H9 (cell line): ENCODE measurements around the gene MCM3AP. TPM values are rescaled to one million over a fixed set of nuclear protein-coding genes. Genes with fewer than 3 reads are reported as not detected.

ENCODE experiments used
- DNase-seq: peaks from one replicate; pipeline ENCODE4 v3.0.0-alpha.2; 2017
- H2AFZ ChIP-seq: one replicate; pipeline ENCODE4 v1.6.1; 2013; ENCODE audit warnings: mild to moderate bottlenecking, low read length, control low read depth, moderate library complexity
- H2AK5ac ChIP-seq: 2 replicates; pipeline ENCODE4 v1.6.1; 2013; ENCODE audit warnings: low read length, control low read depth, mixed read lengths; ENCODE audit not compliant: insufficient read length
- H2BK120ac ChIP-seq: one replicate; pipeline ENCODE4 v1.6.1; 2013; ENCODE audit warnings: low read depth, mild to moderate bottlenecking, low read length, control low read depth, inconsistent platforms; ENCODE audit not compliant: poor library complexity, severe bottlenecking
- H2BK12ac ChIP-seq: 2 replicates; pipeline ENCODE4 v1.6.1; 2013; ENCODE audit warnings: low read length, control low read depth, mixed read lengths, low read depth; ENCODE audit not compliant: insufficient read length
- H2BK15ac ChIP-seq: 2 replicates; pipeline ENCODE4 v1.6.1; 2013; ENCODE audit warnings: low read depth, low read length, control low read depth
- H2BK20ac ChIP-seq: one replicate; pipeline ENCODE4 v1.6.1; 2013; ENCODE audit warnings: low read depth, mild to moderate bottlenecking, low read length, control low read depth, inconsistent platforms; ENCODE audit not compliant: poor library complexity, severe bottlenecking
- H2BK5ac ChIP-seq: 2 replicates; pipeline ENCODE4 v1.6.1; 2013; ENCODE audit warnings: low read length, control low read depth, mixed read lengths; ENCODE audit not compliant: insufficient read length
- H3K14ac ChIP-seq: 2 replicates; pipeline ENCODE4 v1.6.1; 2013; ENCODE audit warnings: low read length, control low read depth; ENCODE audit not compliant: insufficient read depth
- H3K18ac ChIP-seq: 2 replicates; pipeline ENCODE4 v1.6.1; 2013; ENCODE audit warnings: low read depth, mild to moderate bottlenecking, mixed read lengths, low read length, control low read depth; ENCODE audit not compliant: insufficient read length
- H3K23ac ChIP-seq: 2 replicates; pipeline ENCODE4 v1.6.1; 2013; ENCODE audit warnings: low read length, control low read depth, mixed read lengths, low read depth; ENCODE audit not compliant: insufficient read length
- H3K23me2 ChIP-seq: 2 replicates; pipeline ENCODE4 v1.6.1; 2013; ENCODE audit warnings: low read depth, mild to moderate bottlenecking, mixed read lengths, low read length, control low read depth; ENCODE audit not compliant: insufficient read length, poor library complexity, severe bottlenecking
- H3K27ac ChIP-seq: 2 replicates; pipeline ENCODE4 v1.5.1; 2013; ENCODE audit warnings: low read length, control low read depth, mixed read lengths, low read depth; ENCODE audit not compliant: insufficient read length
- H3K27me3 ChIP-seq: 2 replicates; pipeline ENCODE4 v1.6.1; 2013; ENCODE audit warnings: low read length, control low read depth, inconsistent platforms; ENCODE audit not compliant: insufficient read depth
- H3K4ac ChIP-seq: 2 replicates; pipeline ENCODE4 v1.6.1; 2013; ENCODE audit warnings: low read depth, mild to moderate bottlenecking, control low read depth, inconsistent platforms, low read length, moderate library complexity
- H3K4me1 ChIP-seq: 2 replicates; pipeline ENCODE4 v1.6.1; 2013; ENCODE audit warnings: low read length, control low read depth, inconsistent platforms; ENCODE audit not compliant: insufficient read depth
- H3K4me2 ChIP-seq: 2 replicates; pipeline ENCODE4 v1.6.1; 2013; ENCODE audit warnings: low read length, control low read depth, mixed read lengths; ENCODE audit not compliant: insufficient read length, insufficient read depth
- H3K56ac ChIP-seq: 2 replicates; pipeline ENCODE4 v1.6.1; 2013; ENCODE audit warnings: low read depth, mild to moderate bottlenecking, mixed read lengths, low read length, control low read depth; ENCODE audit not compliant: insufficient read length
- H3K79me1 ChIP-seq: 2 replicates; pipeline ENCODE4 v1.6.1; 2013; ENCODE audit warnings: low read depth, mild to moderate bottlenecking, moderate library complexity, low read length, control low read depth, inconsistent platforms; ENCODE audit not compliant: insufficient read depth, poor library complexity, severe bottlenecking
- H3K79me2 ChIP-seq: 2 replicates; pipeline ENCODE4 v1.6.1; 2013; ENCODE audit warnings: low read length, control low read depth, inconsistent platforms; ENCODE audit not compliant: insufficient read depth
- H3K9ac ChIP-seq: 2 replicates; pipeline ENCODE4 v1.6.1; 2013; ENCODE audit warnings: low read length, control low read depth, mixed read lengths; ENCODE audit not compliant: insufficient read length; ENCODE audit errors: extremely low read depth
- H3K9me3 ChIP-seq: one replicate; pipeline ENCODE4 v1.6.1; 2013; ENCODE audit warnings: low read depth, low read length, inconsistent platforms; ENCODE audit not compliant: control insufficient read depth
- H3T11ph ChIP-seq: one replicate; pipeline ENCODE4 v1.6.1; 2013; ENCODE audit warnings: mild to moderate bottlenecking, low read length, control low read depth, inconsistent platforms
- H4K20me1 ChIP-seq: one replicate; pipeline ENCODE4 v1.6.1; 2013; ENCODE audit not compliant: control insufficient read depth, insufficient read length, insufficient read depth
- H4K5ac ChIP-seq: 2 replicates; pipeline ENCODE4 v1.6.1; 2013; ENCODE audit warnings: low read depth, mild to moderate bottlenecking, mixed read lengths, low read length, control low read depth; ENCODE audit not compliant: insufficient read length
- H4K8ac ChIP-seq: replicated peaks from 2 replicates; pipeline ENCODE4 v1.6.1; 2013; ENCODE audit warnings: low read length, control low read depth, mixed read lengths, low read depth; ENCODE audit not compliant: insufficient read length
- H4K91ac ChIP-seq: 2 replicates; pipeline ENCODE4 v1.6.1; 2013; ENCODE audit warnings: low read depth, mild to moderate bottlenecking, moderate library complexity, mixed read lengths, low read length, control low read depth; ENCODE audit not compliant: insufficient read length
- H3K27ac Mint-ChIP-seq, 3 experiments: 2 replicates in 2 of 3; 3 replicates in 1 of 3; pipeline ENCODE4 v1.8.0; 2020 to 2021; ENCODE audit warnings: mixed read lengths in 3 of 3, mild to moderate bottlenecking in 1 of 3, moderate library complexity in 1 of 3
- H3K27me3 Mint-ChIP-seq: 2 replicates; pipeline ENCODE4 v1.8.0; 2021; ENCODE audit warnings: low read depth, mild to moderate bottlenecking, moderate library complexity, mixed read lengths
- H3K36me3 Mint-ChIP-seq, 3 experiments: 2 replicates in 2 of 3; 3 replicates in 1 of 3; pipeline ENCODE4 v1.8.0; 2020 to 2021; ENCODE audit warnings: low read depth in 3 of 3, mixed read lengths in 3 of 3; ENCODE audit not compliant: insufficient read depth in 1 of 3
- H3K4me1 Mint-ChIP-seq, 2 experiments: 2 replicates each; pipeline ENCODE4 v1.8.0; 2020; ENCODE audit warnings: mixed read lengths in 2 of 2
- H3K4me3 Mint-ChIP-seq, 2 experiments: 2 replicates in 1 of 2; 3 replicates in 1 of 2; pipeline ENCODE4 v1.8.0; 2020 to 2021; ENCODE audit warnings: mild to moderate bottlenecking in 2 of 2, mixed read lengths in 2 of 2, moderate library complexity in 1 of 2
- H3K9me3 Mint-ChIP-seq, 2 experiments: 2 replicates in 1 of 2; 3 replicates in 1 of 2; pipeline ENCODE4 v1.8.0; 2020; ENCODE audit warnings: mild to moderate bottlenecking in 2 of 2, mixed read lengths in 2 of 2, moderate library complexity in 1 of 2
- CTCF ChIP-seq: fragments of 200-600 bp; sonication (generic); conservative IDR thresholded peaks from 3 replicates; pipeline ENCODE4 v1.8.0; 2021; ENCODE audit warnings: antibody characterized with exemption, mild to moderate bottlenecking
- WGBS: extraction: QIAGEN DNeasy Blood & Tissue Kit; methylation state at CpG from one replicate; pipeline ENCODE4 v1.1.7; 2013; ENCODE audit warnings: missing lambda C conversion rate, low lambda C conversion rate, mixed read lengths; ENCODE audit not compliant: insufficient read length; ENCODE audit errors: extremely low coverage; 5-methylcytosine and 5-hydroxymethylcytosine counted together
- total RNA-seq: library from RNA; stranded (reverse); gene quantifications from 2 replicates; pipeline ENCODE4 v1.2.1, GENCODE V29; 2021

MCM3AP gene
- total RNA-seq, 1 experiment from 2014 or later = 124 TPM

GRCh38 chr21:46329796-46330195, 44.4 kb upstream of the MCM3AP start:
- no peak overlapping the region for H3K27ac ChIP-seq
- Mint-ChIP-seq H3K36me3 (peaks cover 37 to 71% (median 64%) of the 10 kb centered on the region in 3 experiments), H3K4me1 (peaks cover 11 to 12% of the 10 kb centered on the region in 2 experiments), H3K4me3 (no peak overlapping the region), H3K9me3 (no peaks in the 10 kb centered on the region), H3K27me3 (no peaks in the 10 kb centered on the region), H3K27ac (no peak overlapping the region)
- H3K4ac ChIP-seq = no peak overlapping the region
- peaks cover 2% of the 10 kb centered on the region for H3K79me1 ChIP-seq
- no peaks in the 10 kb centered on the region for H3K27me3 ChIP-seq
- WGBS = no CpG with 5 or more reads among the region's 2 CpGs
- H3K9me3 ChIP-seq = no peaks in the 10 kb centered on the region
- no peak overlapping the region for H3K4me2 ChIP-seq
- H3K23me2 ChIP-seq = peaks cover 2% of the 10 kb centered on the region
- no peak overlapping the region for H2BK12ac ChIP-seq
- no peak overlapping the region for H4K5ac ChIP-seq
- no peak overlapping the region for H2BK120ac ChIP-seq
- H4K8ac ChIP-seq = no peak overlapping the region
- DNase-seq = no peak
- H3K18ac ChIP-seq = no peak overlapping the region
- H4K91ac ChIP-seq = no peak overlapping the region
- H3T11ph ChIP-seq = no peak overlapping the region
- no peak overlapping the region for H3K14ac ChIP-seq
- no peak for TF ChIP-seq CTCF
- no peak overlapping the region for H3K9ac ChIP-seq
- no peak overlapping the region for H3K56ac ChIP-seq
- H3K4me1 ChIP-seq = no peaks in the 10 kb centered on the region; the same call in 1 of the 2 replicates
- no peak overlapping the region for H2BK5ac ChIP-seq
- H2AFZ ChIP-seq = no peak overlapping the region
- H3K79me2 ChIP-seq = peaks cover 1% of the 10 kb centered on the region; the same call in 1 of the 2 replicates
- H3K23ac ChIP-seq = no peak overlapping the region
- no peak overlapping the region for H2AK5ac ChIP-seq
- no peaks in the 10 kb centered on the region for H4K20me1 ChIP-seq
- no peak overlapping the region for H2BK15ac ChIP-seq
- no peak overlapping the region for H2BK20ac ChIP-seq
